Measurements from ENCODE around the gene GGA1. TPM values are rescaled to one million over a fixed set of nuclear protein-coding genes. Genes with fewer than 3 reads are reported as not detected.

The GGA1 gene
- total RNA-seq, 1 donor from 2014 or later = 43.1 TPM

DNA sequence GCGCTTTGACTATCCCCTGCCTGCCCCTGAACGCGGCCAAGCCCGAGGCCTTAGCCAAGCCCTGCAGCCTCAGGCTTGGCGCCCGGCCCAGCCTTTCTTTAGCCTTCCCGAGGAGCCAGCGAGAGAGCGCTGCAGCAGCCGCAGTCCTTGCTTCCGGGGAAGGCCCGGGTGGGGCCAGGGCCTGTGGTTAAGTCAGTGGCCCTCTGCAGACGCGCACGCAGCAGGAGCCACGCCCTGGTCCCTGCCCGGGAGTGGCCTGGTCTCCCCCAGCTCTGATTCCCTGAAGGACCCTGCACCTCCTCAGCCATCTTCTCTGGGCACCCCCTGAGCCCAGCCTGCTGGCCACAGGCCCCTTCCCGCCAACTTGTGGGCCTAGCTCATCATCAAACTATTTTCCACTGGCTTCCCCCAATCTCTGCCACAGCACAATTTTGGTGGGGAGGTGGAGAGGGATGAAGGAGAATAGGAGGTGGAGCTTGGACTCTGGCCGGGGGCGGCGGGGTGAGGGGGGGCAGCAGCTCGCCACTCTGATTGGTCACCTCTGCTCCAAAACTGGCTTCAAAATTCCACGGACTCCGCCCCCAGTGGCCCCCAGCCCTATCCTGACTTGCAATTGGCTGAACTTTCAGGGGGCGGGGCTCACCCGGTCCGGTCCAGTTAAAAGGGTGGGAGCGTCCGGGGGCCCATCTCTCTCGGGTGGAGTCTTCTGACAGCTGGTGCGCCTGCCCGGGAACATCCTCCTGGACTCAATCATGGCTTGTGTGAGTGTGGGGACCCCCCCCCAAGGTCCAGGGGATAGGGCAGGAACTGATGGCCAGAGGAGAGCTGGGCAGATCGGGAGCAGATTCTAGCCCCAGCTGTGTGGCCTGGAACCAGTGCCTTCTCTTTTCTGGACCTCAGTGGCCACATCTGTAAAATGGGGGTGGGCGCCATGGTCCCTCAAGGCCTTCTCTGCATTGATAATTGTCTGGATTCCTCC, 66.6 kb downstream of the GGA1 start, which contains the start of gene LGALS1:
LGALS1 (plus strand) TSS at position 686 of the 979 bp plus-strand sequence; CDS start at position 753, 67 bp downstream.
- H2AFZ ChIP-seq (ENCODE audit: low read depth, low read length) = peak within 1 kb of the TSS; percentile 30
- peak; percentile 96 for DNase-seq (ENCODE audit: low read depth)
- H3K4me3 Mint-ChIP-seq (ENCODE audit: unreplicated experiment) = peak within 1 kb of the TSS; percentile 85
- no peaks in the 10 kb centered on the region for H3K27me3 Mint-ChIP-seq (ENCODE audit: low read depth, unreplicated experiment)
- peaks cover 28% of the 10 kb centered on the region for H3K79me2 ChIP-seq (ENCODE audit: insufficient read depth, low read length)
- TF ChIP-seq CTCF (IDR thresholded peaks at IDR 0.05; ENCODE audit: insufficient read depth, low read depth, low read length) = no peak
- TF ChIP-seq EZH2 (IDR thresholded peaks at IDR 0.05; ENCODE audit: insufficient read depth, low read length) = no peak
- no peaks in the 10 kb centered on the region for H3K9me3 Mint-ChIP-seq (ENCODE audit: unreplicated experiment)
- no peaks in the 10 kb centered on the region for H3K27me3 ChIP-seq (ENCODE audit: insufficient read depth, low read length)
- no peaks in the 10 kb centered on the region for H3K36me3 Mint-ChIP-seq (ENCODE audit: low read depth, unreplicated experiment)
- FAIRE-seq = no peak
- H4K20me1 ChIP-seq (ENCODE audit: insufficient read depth, low read length) = peaks cover 42% of the 10 kb centered on the region
- peak within 1 kb of the TSS; percentile 93 for H3K4me2 ChIP-seq (ENCODE audit: low read length)
- H3K4me3 ChIP-seq (ENCODE audit: insufficient read depth, low read depth, low read length) = peak within 1 kb of the TSS; percentile 97
- peak within 1 kb of the TSS; percentile 79 for H3K27ac ChIP-seq (ENCODE audit: low read depth, low read length)
- peak within 1 kb of the TSS; percentile 79 for H3K27ac Mint-ChIP-seq (ENCODE audit: unreplicated experiment)
- peak within 1 kb of the TSS; percentile 90 for H3K9ac ChIP-seq (ENCODE audit: low read length)
- no peaks in the 10 kb centered on the region for H3K9me3 ChIP-seq (ENCODE audit: insufficient read depth, low read depth, low read length)
- H3K4me1 Mint-ChIP-seq (ENCODE audit: low read depth, unreplicated experiment) = peaks cover 10% of the 10 kb centered on the region
- peaks cover 19% of the 10 kb centered on the region for H3K4me1 ChIP-seq (ENCODE audit: insufficient read depth, low read length)
- peaks cover 17% of the 10 kb centered on the region for H3K36me3 ChIP-seq (ENCODE audit: insufficient read depth, low read length)

DNA sequence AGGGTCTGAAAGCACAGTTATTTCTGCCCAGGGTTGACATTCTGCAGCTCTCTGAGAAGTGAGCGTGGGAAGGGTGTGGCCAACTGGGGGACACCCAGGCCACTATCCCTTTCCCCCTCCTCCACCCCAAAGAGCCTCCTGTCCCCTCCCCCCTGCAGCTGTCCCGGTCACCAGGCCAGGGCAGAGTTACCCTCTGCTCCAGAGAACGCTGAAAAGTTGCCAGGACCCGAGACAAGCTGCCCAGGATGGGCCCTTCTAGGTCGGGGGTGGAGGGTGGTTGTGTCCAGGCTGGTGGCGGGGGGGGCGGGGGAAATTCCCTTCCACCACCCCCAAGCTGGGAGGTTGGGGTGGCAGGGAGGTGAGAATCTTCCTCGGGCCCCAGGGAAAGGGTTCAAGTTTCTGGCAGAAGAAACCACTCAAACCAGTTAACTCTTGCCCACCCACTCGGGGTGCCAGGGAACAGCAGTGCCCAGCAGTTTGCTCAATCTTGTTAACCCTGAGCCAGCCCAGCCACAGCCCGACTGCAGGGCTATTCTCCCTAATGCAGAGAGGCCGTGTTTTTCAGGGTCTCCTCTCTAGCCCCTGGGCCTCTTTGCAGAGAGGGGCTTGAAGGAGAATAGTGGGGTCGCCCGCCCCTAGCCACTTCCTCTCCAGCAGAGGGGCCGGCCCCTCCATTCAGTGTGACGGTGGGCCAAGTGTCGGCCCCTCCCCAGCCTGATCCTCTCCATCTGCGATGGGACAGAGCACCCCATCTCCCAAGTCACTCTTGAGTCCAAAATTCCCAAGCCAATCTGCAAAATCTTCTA, 67.5 kb downstream of the GGA1 start:
- no peak for FAIRE-seq
- peak overlapping the region; percentile 90 for H3K9ac ChIP-seq (ENCODE audit: low read length)

More for the DNA sequence above, 67.5 kb downstream of the GGA1 start:
- H3K27ac Mint-ChIP-seq (ENCODE audit: unreplicated experiment) = peak overlapping the region; percentile 79
- peak overlapping the region; percentile 85 for H3K4me3 Mint-ChIP-seq (ENCODE audit: unreplicated experiment)
- no peak for TF ChIP-seq CTCF (IDR thresholded peaks at IDR 0.05; ENCODE audit: insufficient read depth, low read depth, low read length)
- no peaks in the 10 kb centered on the region for H3K9me3 Mint-ChIP-seq (ENCODE audit: unreplicated experiment)
- H3K27me3 ChIP-seq (ENCODE audit: insufficient read depth, low read length) = no peaks in the 10 kb centered on the region
- peaks cover 51% of the 10 kb centered on the region for H4K20me1 ChIP-seq (ENCODE audit: insufficient read depth, low read length)
- no peak for DNase-seq (ENCODE audit: low read depth)
- no peaks in the 10 kb centered on the region for H3K9me3 ChIP-seq (ENCODE audit: insufficient read depth, low read depth, low read length)
- peak overlapping the region; percentile 93 for H3K4me2 ChIP-seq (ENCODE audit: low read length)
- H2AFZ ChIP-seq (ENCODE audit: low read depth, low read length) = no peak overlapping the region
- H3K79me2 ChIP-seq (ENCODE audit: insufficient read depth, low read length) = peaks cover 28% of the 10 kb centered on the region
- H3K4me3 ChIP-seq (ENCODE audit: insufficient read depth, low read depth, low read length) = peak overlapping the region; percentile 97
- H3K27me3 Mint-ChIP-seq (ENCODE audit: low read depth, unreplicated experiment) = no peaks in the 10 kb centered on the region
- H3K36me3 Mint-ChIP-seq (ENCODE audit: low read depth, unreplicated experiment) = peaks cover 2% of the 10 kb centered on the region
- peaks cover 23% of the 10 kb centered on the region for H3K4me1 ChIP-seq (ENCODE audit: insufficient read depth, low read length)
- peaks cover 12% of the 10 kb centered on the region for H3K4me1 Mint-ChIP-seq (ENCODE audit: low read depth, unreplicated experiment)
- peak overlapping the region; percentile 79 for H3K27ac ChIP-seq (ENCODE audit: low read depth, low read length)
- H3K36me3 ChIP-seq (ENCODE audit: insufficient read depth, low read length) = peaks cover 17% of the 10 kb centered on the region

All from astrocyte (in vitro differentiated cells and primary cell).